HG02938 (cell line): ENCODE data around the gene CACNA2D4.

Source experiments
- ATAC-seq: cut with Tn5 transposase; IDR thresholded peaks from one replicate; pipeline ENCODE4 v1.9.1; 2021; ENCODE audit warnings: mild to moderate bottlenecking, moderate library complexity; ENCODE audit not compliant: unreplicated experiment

CACNA2D4 gene

GRCh38 chr12:1793426-1794210 lies 124.8 kb downstream of the CACNA2D4 start:
- no peak for ATAC-seq

- ATAC-seq, result no peak
Measured at GRCh38 chr12:1792406-1792805, 126.0 kb downstream of the CACNA2D4 start.

GRCh38 chr12:1791104-1791841 lies 127.2 kb downstream of the CACNA2D4 start:
- ATAC-seq, result no peak

- no peak for ATAC-seq
Measured at GRCh38 chr12:1790444-1790843, 128.0 kb downstream of the CACNA2D4 start.

- ATAC-seq, result no peak
Measured at GRCh38 chr12:1787714-1788113, 130.7 kb downstream of the CACNA2D4 start.

GRCh38 chr12:1782215-1782614 lies 136.2 kb downstream of the CACNA2D4 start:
- no peak for ATAC-seq

- ATAC-seq, result no peak
Measured at GRCh38 chr12:1781772-1782171, 136.7 kb downstream of the CACNA2D4 start.

GRCh38 chr12:1779783-1780182 lies 138.7 kb downstream of the CACNA2D4 start:
- ATAC-seq, result no peak

GRCh38 chr12:1778911-1779310 lies 139.5 kb downstream of the CACNA2D4 start:
- ATAC-seq, result no peak

- ATAC-seq, result no peak
Measured at GRCh38 chr12:1777798-1778197, 140.7 kb downstream of the CACNA2D4 start.

- no peak for ATAC-seq
Measured at GRCh38 chr12:1776170-1776921, 142.1 kb downstream of the CACNA2D4 start.

- ATAC-seq, result no peak
Measured at GRCh38 chr12:1773937-1774655, 144.4 kb downstream of the CACNA2D4 start.

- ATAC-seq, result no peak
Measured at GRCh38 chr12:1769809-1770494, 148.5 kb downstream of the CACNA2D4 start.

- no peak for ATAC-seq
Measured at GRCh38 chr12:1768615-1769014, 149.8 kb downstream of the CACNA2D4 start.

- ATAC-seq, result no peak
Measured at GRCh38 chr12:1767407-1768090, 150.9 kb downstream of the CACNA2D4 start.

- ATAC-seq, result no peak
Measured at GRCh38 chr12:1766110-1766509, 152.3 kb downstream of the CACNA2D4 start.

GRCh38 chr12:1763153-1763552 lies 155.3 kb downstream of the CACNA2D4 start:
- no peak for ATAC-seq

- no peak for ATAC-seq
Measured at GRCh38 chr12:1761857-1762256, 156.6 kb downstream of the CACNA2D4 start.

GRCh38 chr12:1760566-1761382 lies 157.7 kb downstream of the CACNA2D4 start:
- no peak for ATAC-seq
